ENCODE measurements around the gene MPDU1. TPM values are rescaled to one million over a fixed set of nuclear protein-coding genes. Genes with fewer than 3 reads are reported as not detected.

MPDU1 gene
- total RNA-seq, 1 donor from 2014 or later, result 83.7 TPM

- no peak for DNase-seq (ENCODE audit: low read depth, low spot score)
- TF ChIP-seq, protein P1, sequence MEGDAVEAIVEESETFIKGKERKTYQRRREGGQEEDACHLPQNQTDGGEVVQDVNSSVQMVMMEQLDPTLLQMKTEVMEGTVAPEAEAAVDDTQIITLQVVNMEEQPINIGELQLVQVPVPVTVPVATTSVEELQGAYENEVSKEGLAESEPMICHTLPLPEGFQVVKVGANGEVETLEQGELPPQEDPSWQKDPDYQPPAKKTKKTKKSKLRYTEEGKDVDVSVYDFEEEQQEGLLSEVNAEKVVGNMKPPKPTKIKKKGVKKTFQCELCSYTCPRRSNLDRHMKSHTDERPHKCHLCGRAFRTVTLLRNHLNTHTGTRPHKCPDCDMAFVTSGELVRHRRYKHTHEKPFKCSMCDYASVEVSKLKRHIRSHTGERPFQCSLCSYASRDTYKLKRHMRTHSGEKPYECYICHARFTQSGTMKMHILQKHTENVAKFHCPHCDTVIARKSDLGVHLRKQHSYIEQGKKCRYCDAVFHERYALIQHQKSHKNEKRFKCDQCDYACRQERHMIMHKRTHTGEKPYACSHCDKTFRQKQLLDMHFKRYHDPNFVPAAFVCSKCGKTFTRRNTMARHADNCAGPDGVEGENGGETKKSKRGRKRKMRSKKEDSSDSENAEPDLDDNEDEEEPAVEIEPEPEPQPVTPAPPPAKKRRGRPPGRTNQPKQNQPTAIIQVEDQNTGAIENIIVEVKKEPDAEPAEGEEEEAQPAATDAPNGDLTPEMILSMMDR (conservative IDR thresholded peaks at IDR 0.05), result no peak
- Mint-ChIP-seq H3K4me1 (peaks cover 30% of the 10 kb centered on the region), H3K27me3 (ENCODE audit: low read depth) (no peaks in the 10 kb centered on the region), H3K9me3 (no peaks in the 10 kb centered on the region), H3K4me3 (peak overlapping the region; percentile 90), H3K27ac (ENCODE audit: unreplicated experiment) (peak overlapping the region; percentile 96), H3K36me3 (ENCODE audit: low read depth) (peaks cover 3% of the 10 kb centered on the region)
Measured at GRCh38 chr17:7626956-7627249, 43.3 kb downstream of the MPDU1 start.

DNA sequence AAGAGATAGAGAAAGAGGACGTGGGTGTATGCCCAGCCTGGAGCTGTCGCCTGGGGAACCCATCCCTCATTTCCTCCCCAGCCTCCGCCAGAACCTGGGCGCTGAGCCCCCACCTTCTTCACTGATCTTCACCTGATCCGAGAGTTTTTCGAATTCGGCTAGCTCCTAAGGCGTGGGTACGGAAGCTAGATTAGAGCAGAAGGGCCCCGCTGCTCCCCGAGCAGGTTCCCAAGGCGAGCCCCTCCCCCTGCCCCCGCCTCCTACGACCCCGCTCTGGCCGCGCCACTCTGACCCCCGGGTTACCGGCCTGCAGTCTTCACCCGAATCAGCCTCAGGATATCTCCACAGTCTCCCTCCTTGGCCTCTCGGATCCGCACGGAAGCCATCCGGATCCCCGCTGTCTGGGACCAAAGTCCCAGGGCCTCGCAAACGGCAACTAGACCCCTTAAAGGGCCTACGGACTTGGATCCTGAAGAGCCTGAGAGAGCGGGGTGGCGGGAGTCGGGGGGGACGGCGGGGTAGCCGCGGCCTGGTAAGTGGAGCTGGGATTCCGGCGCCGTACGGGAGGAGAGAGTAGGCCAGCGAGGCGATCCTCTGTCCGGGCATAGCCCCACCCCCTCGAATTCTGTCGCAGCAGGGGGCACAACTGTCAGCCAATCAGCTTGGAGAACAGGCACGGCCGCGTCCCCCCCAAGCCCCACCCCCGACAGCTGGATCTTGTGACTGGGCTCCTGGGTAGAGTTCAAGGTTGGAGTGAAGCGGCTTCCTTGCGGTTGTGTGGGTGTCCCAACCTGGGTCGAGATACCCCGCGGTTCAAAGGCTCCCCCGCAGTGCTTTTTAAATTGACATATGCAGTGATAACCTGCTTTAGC lies 43.8 kb downstream of the MPDU1 start, which contains the start of gene SAT2:
Gene SAT2, minus strand, starts transcription at position 572 of the 872 bp plus-strand sequence. Its CDS starts 186 bp downstream, at position 386.
- peak within 1 kb of the TSS; percentile 96 for H3K27ac Mint-ChIP-seq (ENCODE audit: unreplicated experiment)
- H3K27me3 Mint-ChIP-seq (ENCODE audit: low read depth), result no peaks in the 10 kb centered on the region
- H3K4me1 Mint-ChIP-seq, result peaks cover 30% of the 10 kb centered on the region
- peak; percentile 95 for DNase-seq (ENCODE audit: low read depth, low spot score)
- no peaks in the 10 kb centered on the region for H3K9me3 Mint-ChIP-seq
- H3K36me3 Mint-ChIP-seq (ENCODE audit: low read depth), result peaks cover 3% of the 10 kb centered on the region
- H3K4me3 Mint-ChIP-seq, result peak within 1 kb of the TSS; percentile 90
- TF ChIP-seq, protein P1 (conservative IDR thresholded peaks at IDR 0.05), result no peak

DNA sequence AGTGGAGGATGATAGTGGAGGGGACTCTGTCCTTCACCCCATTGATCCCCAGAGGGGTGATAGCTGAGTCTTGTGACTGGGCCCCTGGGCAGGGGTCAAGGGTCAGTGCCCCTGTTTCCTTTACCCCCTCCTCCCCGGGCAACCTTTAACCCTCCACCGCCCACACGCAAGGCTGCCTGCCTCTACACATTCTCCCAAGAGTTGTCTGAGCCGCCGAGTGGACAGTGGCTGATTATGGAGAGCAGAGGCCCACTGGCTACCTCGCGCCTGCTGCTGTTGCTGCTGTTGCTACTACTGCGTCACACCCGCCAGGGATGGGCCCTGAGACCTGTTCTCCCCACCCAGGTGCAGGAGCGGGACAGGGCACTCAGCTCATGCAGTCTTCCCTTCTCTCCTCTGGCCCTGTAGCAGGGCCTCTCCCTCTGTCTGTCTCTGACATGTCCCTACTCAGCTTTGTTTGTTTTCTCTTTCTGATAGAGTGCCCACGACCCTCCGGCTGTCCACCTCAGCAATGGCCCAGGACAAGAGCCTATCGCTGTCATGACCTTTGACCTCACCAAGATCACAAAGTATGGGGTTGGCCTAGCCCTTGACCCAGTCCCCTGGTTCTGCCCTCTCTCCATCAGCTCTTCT lies 46.4 kb downstream of the MPDU1 start, which contains the start of gene SHBG:
Gene SHBG, plus strand, starts transcription at position 197 of the 633 bp plus-strand sequence. Its CDS starts 38 bp downstream, at position 235.
- H3K4me3 Mint-ChIP-seq, result peak within 1 kb of the TSS; percentile 66
- DNase-seq (ENCODE audit: low read depth, low spot score), result no peak
- no peaks in the 10 kb centered on the region for H3K27me3 Mint-ChIP-seq (ENCODE audit: low read depth)
- peak within 1 kb of the TSS; percentile 48 for H3K27ac Mint-ChIP-seq (ENCODE audit: unreplicated experiment)
- TF ChIP-seq, protein P1 (conservative IDR thresholded peaks at IDR 0.05), result no peak
- H3K9me3 Mint-ChIP-seq, result no peaks in the 10 kb centered on the region
- H3K36me3 Mint-ChIP-seq (ENCODE audit: low read depth), result peaks cover 3% of the 10 kb centered on the region
- H3K4me1 Mint-ChIP-seq, result peaks cover 40% of the 10 kb centered on the region

DNA sequence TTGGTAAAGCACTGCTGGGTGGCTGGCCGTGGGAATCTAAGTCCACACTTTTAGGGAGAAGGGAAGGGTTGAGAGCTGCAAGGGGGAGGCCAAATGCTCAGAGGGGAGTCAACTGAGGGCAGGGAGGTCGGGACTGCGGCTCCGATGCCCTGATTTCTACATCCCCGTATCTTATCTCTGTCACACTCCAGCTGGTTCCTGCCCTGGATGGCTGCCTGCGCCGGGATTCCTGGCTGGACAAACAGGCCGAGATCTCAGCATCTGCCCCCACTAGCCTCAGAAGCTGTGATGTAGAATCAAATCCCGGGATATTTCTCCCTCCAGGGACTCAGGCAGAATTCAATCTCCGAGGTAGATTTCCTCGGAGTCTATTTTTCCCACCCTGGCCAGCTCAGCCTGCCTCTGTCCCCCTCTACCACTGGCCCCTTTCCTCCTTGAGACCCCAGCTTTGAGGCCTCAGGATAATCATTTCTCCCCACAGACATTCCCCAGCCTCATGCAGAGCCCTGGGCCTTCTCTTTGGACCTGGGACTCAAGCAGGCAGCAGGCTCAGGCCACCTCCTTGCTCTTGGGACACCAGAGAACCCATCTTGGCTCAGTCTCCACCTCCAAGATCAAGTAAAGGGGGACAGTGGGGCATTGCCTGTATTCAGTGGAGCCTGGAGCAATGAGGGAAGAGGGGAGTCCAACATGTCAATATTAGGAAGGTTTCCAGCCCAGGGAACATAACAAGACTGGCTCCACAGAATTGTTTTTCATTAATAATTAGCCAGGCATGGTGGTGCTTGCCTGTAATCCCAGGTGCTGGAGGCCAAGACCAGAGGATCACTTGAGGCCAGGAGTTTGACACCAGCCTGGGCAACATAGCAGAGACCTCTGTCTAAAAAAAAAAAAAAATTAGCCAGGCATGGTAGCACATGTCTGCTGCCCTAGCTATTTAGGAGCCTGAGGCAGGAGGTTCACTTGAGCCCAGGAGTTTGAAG lies 48.0 kb downstream of the MPDU1 start:
- no peaks in the 10 kb centered on the region for H3K27me3 Mint-ChIP-seq (ENCODE audit: low read depth)
- H3K4me3 Mint-ChIP-seq, result peak overlapping the region; percentile 27
- peaks cover 46% of the 10 kb centered on the region for H3K4me1 Mint-ChIP-seq
- DNase-seq (ENCODE audit: low read depth, low spot score), result no peak
- TF ChIP-seq, protein P1 (conservative IDR thresholded peaks at IDR 0.05), result no peak
- no peaks in the 10 kb centered on the region for H3K36me3 Mint-ChIP-seq (ENCODE audit: low read depth)
- no peak overlapping the region for H3K27ac Mint-ChIP-seq (ENCODE audit: unreplicated experiment)
- no peaks in the 10 kb centered on the region for H3K9me3 Mint-ChIP-seq

DNA sequence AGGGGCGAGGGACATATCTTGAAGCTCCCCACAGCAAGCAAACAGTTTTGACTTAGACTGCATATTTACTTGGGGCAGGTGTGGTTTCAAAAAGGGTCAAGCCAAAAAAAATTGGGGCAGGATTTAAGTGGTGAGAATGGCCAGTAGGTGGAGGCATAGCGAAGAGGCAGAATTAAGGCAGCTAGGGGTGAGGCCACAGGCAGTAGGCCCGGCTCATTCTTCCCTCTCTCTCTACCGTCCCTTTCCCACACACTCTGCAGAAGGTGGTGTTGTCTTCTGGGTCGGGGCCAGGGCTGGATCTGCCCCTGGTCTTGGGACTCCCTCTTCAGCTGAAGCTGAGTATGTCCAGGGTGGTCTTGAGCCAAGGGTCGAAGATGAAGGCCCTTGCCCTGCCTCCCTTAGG lies 48.8 kb downstream of the MPDU1 start:
- Mint-ChIP-seq H3K4me1 (peaks cover 38% of the 10 kb centered on the region), H3K4me3 (peak overlapping the region; percentile 68), H3K9me3 (no peaks in the 10 kb centered on the region), H3K27ac (ENCODE audit: unreplicated experiment) (no peak overlapping the region), H3K36me3 (ENCODE audit: low read depth) (no peaks in the 10 kb centered on the region), H3K27me3 (ENCODE audit: low read depth) (no peaks in the 10 kb centered on the region)
- DNase-seq (ENCODE audit: low read depth, low spot score), result no peak
- TF ChIP-seq, protein P1 (conservative IDR thresholded peaks at IDR 0.05), result peak; percentile 59

All from neural crest cell (in vitro differentiated cells).